Activated T-helper 2 cell treated with anti-CD3 and anti-CD28 coated beads, Interferon-gamma antibody, Interleukin-2, Interleukin-4, amounts not matched to agents 10 μg/mL and 5 μg/mL and 100 μg/mL, durations not matched to agents 14 hours and 24 hours and 36 hours (primary cell): ENCODE data around the gene LHX2. TPM values are rescaled to one million over a fixed set of nuclear protein-coding genes. Genes with fewer than 3 reads are reported as not detected.
"Not testable (repeated sequence)": the region's sequence is repeated elsewhere in the genome, so short reads cannot be mapped to it uniquely, and the experiment has no call there.

Experiments used
- DNase-seq: peaks from one replicate; pipeline ENCODE4 v3.0.0; 2021; ENCODE audit warnings: low spot score
- H3K27ac Mint-ChIP-seq: one replicate; pipeline ENCODE4 v1.8.0; 2021; ENCODE audit warnings: mixed read lengths
- H3K27me3 Mint-ChIP-seq: one replicate; pipeline ENCODE4 v1.8.0; 2021; ENCODE audit warnings: low read depth, mixed read lengths
- H3K36me3 Mint-ChIP-seq: one replicate; pipeline ENCODE4 v1.8.0; 2021; ENCODE audit warnings: low read depth, mixed read lengths
- H3K4me1 Mint-ChIP-seq: one replicate; pipeline ENCODE4 v1.8.0; 2021; ENCODE audit warnings: low read depth, mixed read lengths
- H3K4me3 Mint-ChIP-seq: one replicate; pipeline ENCODE4 v1.8.0; 2021; ENCODE audit warnings: low read depth, mild to moderate bottlenecking, moderate library complexity, mixed read lengths
- H3K9me3 Mint-ChIP-seq: one replicate; pipeline ENCODE4 v1.8.0; 2021; ENCODE audit warnings: mixed read lengths
- intact Hi-C: fragments of 100-400 bp; cut with micrococcal nuclease; formaldehyde crosslinking; loops from one replicate; pipeline ENCODE4 v1.15.1; 2023
- total RNA-seq: library from RNA; stranded (reverse); gene quantifications from 2 replicates; pipeline ENCODE4 v1.2.3, GENCODE V29; 2022

Gene LHX2, protein sequence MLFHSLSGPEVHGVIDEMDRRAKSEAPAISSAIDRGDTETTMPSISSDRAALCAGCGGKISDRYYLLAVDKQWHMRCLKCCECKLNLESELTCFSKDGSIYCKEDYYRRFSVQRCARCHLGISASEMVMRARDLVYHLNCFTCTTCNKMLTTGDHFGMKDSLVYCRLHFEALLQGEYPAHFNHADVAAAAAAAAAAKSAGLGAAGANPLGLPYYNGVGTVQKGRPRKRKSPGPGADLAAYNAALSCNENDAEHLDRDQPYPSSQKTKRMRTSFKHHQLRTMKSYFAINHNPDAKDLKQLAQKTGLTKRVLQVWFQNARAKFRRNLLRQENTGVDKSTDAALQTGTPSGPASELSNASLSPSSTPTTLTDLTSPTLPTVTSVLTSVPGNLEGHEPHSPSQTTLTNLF
- not detected in 2 replicates for total RNA-seq

DNA sequence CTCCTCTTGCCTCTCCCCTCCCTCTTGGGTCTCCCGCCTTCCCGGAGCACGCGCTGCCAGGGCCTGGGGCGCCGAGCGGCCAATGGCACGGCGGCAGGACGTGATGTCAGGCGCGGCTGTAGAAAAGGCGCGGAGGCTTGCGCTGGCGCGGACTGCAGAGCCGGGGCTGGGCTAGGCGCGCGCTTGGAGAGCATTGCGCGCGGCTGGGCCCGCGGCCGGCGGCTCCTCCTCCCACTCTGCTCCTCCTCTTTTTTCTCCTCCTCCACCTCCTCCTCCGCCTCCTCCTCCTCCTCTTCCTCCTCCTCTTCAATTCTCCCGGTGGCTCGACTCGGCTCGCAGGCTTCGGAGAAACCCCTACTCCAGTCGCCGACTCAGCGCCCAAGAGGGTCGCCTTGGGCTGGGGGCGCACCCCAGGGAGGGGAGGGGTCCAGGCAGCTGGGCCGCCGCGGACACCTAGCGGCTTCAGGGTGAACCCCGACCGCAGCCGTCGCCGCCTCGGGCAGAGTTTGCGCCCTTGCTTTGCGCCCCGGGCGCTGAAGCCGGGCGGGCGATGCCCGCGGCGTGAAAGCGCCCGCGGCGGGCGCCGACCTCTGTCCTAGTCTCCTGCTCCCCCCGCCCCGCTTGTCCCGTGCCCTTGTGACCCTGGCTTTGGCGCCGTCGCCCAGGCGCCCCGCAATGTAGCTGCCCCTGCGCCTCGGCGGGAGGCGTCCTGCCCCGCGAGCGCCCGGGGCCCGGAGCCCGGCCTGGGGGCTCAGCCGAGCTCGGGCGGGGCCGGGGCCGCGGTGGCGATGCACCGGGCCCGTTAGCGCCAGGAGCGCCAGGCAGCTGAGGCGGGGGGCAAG, at the start of gene LHX2:
Gene LHX2 (plus strand): TSS at position 309 of the 842 bp plus-strand sequence. CDS start 581 bp downstream, outside the sequence.
- H3K27me3 Mint-ChIP-seq = peaks cover 66% of the 10 kb centered on the region
- no peaks in the 10 kb centered on the region for H3K9me3 Mint-ChIP-seq
- peaks cover 3% of the 10 kb centered on the region for H3K36me3 Mint-ChIP-seq
- H3K4me1 Mint-ChIP-seq = no peaks in the 10 kb centered on the region
- intact Hi-C loops = no loop called here
- H3K27ac Mint-ChIP-seq = no peak within 1 kb of the TSS
- DNase-seq = no peak
- H3K4me3 Mint-ChIP-seq = no peak within 1 kb of the TSS

GRCh38 chr9:123964761-123965160, 46.8 kb upstream of the LHX2 start:
- DNase-seq = no peak
- Mint-ChIP-seq H3K4me3 (no peak overlapping the region), H3K36me3 (no peaks in the 10 kb centered on the region), H3K27ac (no peak overlapping the region), H3K27me3 (peaks cover 17% of the 10 kb centered on the region), H3K9me3 (no peaks in the 10 kb centered on the region), H3K4me1 (no peaks in the 10 kb centered on the region)
- intact Hi-C loops = no loop called here

GRCh38 chr9:123965801-123966686, 45.5 kb upstream of the LHX2 start:
- H3K4me3 Mint-ChIP-seq = no peak overlapping the region
- DNase-seq = no peak
- no peaks in the 10 kb centered on the region for H3K36me3 Mint-ChIP-seq
- no peaks in the 10 kb centered on the region for H3K9me3 Mint-ChIP-seq
- H3K4me1 Mint-ChIP-seq = no peaks in the 10 kb centered on the region
- peaks cover 17% of the 10 kb centered on the region for H3K27me3 Mint-ChIP-seq
- H3K27ac Mint-ChIP-seq = no peak overlapping the region
- intact Hi-C loops = no loop called here

DNA sequence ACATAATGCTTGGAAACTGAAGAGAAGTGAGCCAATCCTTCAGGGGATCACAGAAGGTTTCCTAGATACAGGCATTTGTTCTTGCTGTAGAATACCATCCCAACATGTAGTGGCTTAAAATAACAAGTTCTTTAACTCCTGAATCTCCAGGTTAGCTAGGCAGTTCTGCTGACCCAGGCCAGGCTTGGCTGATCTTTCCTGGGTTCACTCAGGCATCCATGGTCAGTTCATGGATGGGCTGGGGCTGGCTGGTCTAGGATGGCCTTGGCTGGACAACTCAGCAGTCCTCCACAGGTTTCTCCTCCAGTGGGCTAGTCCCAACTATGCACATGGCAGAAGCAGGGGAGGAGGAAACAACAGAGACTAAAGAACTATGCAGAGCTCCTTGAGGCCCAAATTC, 44.2 kb upstream of the LHX2 start:
- peaks cover 17% of the 10 kb centered on the region for H3K27me3 Mint-ChIP-seq

DNA sequence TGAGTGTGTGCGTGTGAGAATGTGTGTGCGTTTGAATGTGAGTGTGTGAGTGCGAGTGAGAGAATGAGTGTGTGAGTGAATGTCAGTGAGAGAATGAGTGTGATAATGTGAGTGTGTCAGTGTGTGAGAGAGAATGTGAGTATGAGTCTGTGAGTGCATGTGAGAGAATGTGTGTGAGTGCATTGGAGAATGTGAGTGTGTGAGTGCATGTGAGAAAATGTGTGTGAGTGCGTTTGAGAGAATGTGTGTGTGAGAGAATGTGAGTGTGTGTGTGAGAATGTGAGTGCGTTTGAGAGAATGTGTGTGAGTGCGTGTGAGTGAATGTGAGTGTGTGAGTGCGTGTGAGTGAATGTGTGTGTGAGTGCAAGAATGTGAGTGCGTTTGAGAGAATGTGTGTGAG, 39.0 kb upstream of the LHX2 start:
- Mint-ChIP-seq H3K9me3 (no peaks in the 10 kb centered on the region), H3K36me3 (no peaks in the 10 kb centered on the region), H3K27me3 (no peaks in the 10 kb centered on the region), H3K27ac (no peak overlapping the region), H3K4me3 (no peak overlapping the region), H3K4me1 (no peaks in the 10 kb centered on the region)
- no peak for DNase-seq
- intact Hi-C loops = no loop called here

More for the DNA sequence above, 44.2 kb upstream of the LHX2 start:
- H3K4me1 Mint-ChIP-seq = no peaks in the 10 kb centered on the region
- H3K4me3 Mint-ChIP-seq = no peak overlapping the region
- no peaks in the 10 kb centered on the region for H3K36me3 Mint-ChIP-seq
- intact Hi-C loops = no loop called here
- no peaks in the 10 kb centered on the region for H3K9me3 Mint-ChIP-seq
- no peak for DNase-seq
- no peak overlapping the region for H3K27ac Mint-ChIP-seq

DNA sequence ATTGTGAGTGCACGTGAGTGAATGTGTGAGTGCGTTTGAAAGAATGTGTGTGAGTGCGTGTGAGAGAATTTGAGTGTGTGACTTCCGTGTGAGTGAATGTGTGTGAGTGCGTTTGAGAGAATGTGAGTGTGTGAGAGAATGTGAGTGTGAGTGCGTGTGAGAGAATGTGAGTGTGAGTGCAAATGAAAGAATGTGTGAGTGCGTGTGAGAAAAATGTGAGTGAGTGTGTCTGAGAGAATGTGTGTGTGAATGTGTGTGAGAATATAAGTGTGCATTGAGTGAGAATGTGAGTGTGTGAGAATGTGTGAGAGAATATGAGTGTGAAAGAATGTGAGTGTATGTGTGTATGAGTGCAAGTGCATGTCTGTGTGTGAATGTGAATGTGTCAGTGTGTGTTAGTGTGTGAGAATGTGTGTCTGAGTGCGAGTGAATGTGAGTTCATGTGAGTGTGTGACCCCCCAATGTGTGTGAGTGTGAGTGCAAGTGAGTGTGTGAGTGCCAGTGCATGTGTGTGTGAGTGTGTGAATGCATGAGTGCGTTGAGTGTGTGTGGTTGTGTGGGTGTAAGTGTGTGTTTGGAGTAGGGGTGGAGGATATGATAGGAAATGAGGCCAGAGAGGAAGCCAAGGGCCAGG, 37.9 kb upstream of the LHX2 start:
- Mint-ChIP-seq H3K9me3 (no peaks in the 10 kb centered on the region), H3K27me3 (no peaks in the 10 kb centered on the region), H3K4me1 (no peaks in the 10 kb centered on the region), H3K27ac (no peak overlapping the region), H3K4me3 (no peak overlapping the region), H3K36me3 (no peaks in the 10 kb centered on the region)
- intact Hi-C loops = loop anchor here (2.0 kb wide), 1 partner anchor 15 kb away; no protein-coding TSS in a partner anchor
- DNase-seq = no peak

DNA sequence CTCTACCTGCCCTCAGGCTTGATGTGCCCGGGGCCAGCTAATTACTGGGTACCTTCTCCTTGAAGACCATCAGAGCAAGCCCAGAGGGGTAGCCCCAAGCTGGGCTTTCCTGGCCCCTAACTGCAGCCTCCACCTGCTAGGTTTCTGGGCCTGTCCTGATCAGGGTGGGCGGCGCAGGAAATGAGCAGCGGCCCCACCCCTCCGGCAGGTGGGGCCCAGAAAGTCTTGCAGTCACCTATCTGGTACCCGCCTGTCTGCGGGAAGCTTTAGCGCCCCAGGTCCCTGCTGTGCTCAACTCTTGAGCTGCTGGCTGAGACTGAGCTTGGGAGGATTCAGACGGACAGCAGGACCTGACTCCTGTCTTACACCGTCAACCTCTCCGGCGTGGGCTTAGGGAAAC, 37.1 kb upstream of the LHX2 start:
- Mint-ChIP-seq H3K4me1 (no peaks in the 10 kb centered on the region), H3K36me3 (no peaks in the 10 kb centered on the region), H3K27me3 (peaks cover 7% of the 10 kb centered on the region), H3K27ac (no peak overlapping the region), H3K4me3 (no peak overlapping the region), H3K9me3 (no peaks in the 10 kb centered on the region)
- DNase-seq = no peak
- intact Hi-C loops = loop anchor here (2.0 kb wide), 1 partner anchor 14 kb away; no protein-coding TSS in a partner anchor

DNA sequence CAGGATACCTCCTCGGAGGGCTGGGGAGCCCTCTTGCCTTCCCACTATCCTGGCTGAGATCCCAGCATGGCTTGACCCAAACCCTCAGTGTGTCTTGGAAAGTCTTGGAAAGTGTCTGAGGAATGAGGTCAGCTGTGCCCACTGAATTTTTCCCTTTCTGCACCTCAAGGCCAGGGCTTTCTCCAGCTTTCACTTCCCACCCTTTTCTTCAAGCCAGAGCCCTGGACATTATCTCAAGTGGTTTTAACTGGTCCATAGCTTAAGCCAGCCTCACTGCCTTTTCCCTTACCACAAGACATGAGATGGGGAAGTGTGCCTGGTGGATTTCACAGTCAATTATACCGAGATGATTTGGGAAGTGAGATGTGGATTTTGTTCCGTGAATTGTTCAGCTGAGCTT, 35.7 kb upstream of the LHX2 start:
- H3K4me3 Mint-ChIP-seq = no peak overlapping the region

GRCh38 chr9:123976579-123976978, 35.0 kb upstream of the LHX2 start:
- H3K36me3 Mint-ChIP-seq, H3K4me1 Mint-ChIP-seq, H3K4me3 Mint-ChIP-seq, H3K9me3 Mint-ChIP-seq, intact Hi-C loops, DNase-seq, H3K27ac Mint-ChIP-seq: not testable (repeated sequence)
- peaks cover 13% of the 10 kb centered on the region for H3K27me3 Mint-ChIP-seq

More for the DNA sequence above, 35.7 kb upstream of the LHX2 start:
- DNase-seq = no peak
- H3K9me3 Mint-ChIP-seq = no peaks in the 10 kb centered on the region
- no peak overlapping the region for H3K27ac Mint-ChIP-seq
- intact Hi-C loops = loop anchor here (2.0 kb wide), 1 partner anchor 13 kb away; no protein-coding TSS in a partner anchor
- no peaks in the 10 kb centered on the region for H3K4me1 Mint-ChIP-seq
- H3K36me3 Mint-ChIP-seq = no peaks in the 10 kb centered on the region
- peaks cover 8% of the 10 kb centered on the region for H3K27me3 Mint-ChIP-seq

GRCh38 chr9:123978981-123979380, 32.6 kb upstream of the LHX2 start:
- H3K36me3 Mint-ChIP-seq = no peaks in the 10 kb centered on the region
- H3K27me3 Mint-ChIP-seq = peaks cover 13% of the 10 kb centered on the region
- no peaks in the 10 kb centered on the region for H3K9me3 Mint-ChIP-seq
- intact Hi-C loops = no loop called here
- no peak for DNase-seq
- H3K4me3 Mint-ChIP-seq = no peak overlapping the region
- no peak overlapping the region for H3K27ac Mint-ChIP-seq
- no peaks in the 10 kb centered on the region for H3K4me1 Mint-ChIP-seq

GRCh38 chr9:123982535-123982934, 29.0 kb upstream of the LHX2 start:
- Mint-ChIP-seq H3K36me3 (no peaks in the 10 kb centered on the region), H3K9me3 (no peaks in the 10 kb centered on the region), H3K27me3 (peaks cover 21% of the 10 kb centered on the region), H3K27ac (no peak overlapping the region), H3K4me1 (no peaks in the 10 kb centered on the region), H3K4me3 (no peak overlapping the region)
- intact Hi-C loops = no loop called here
- no peak for DNase-seq

GRCh38 chr9:123983047-123983446, 28.5 kb upstream of the LHX2 start:
- Mint-ChIP-seq H3K4me3 (no peak overlapping the region), H3K36me3 (no peaks in the 10 kb centered on the region), H3K27me3 (peaks cover 21% of the 10 kb centered on the region), H3K9me3 (no peaks in the 10 kb centered on the region), H3K27ac (no peak overlapping the region), H3K4me1 (no peaks in the 10 kb centered on the region)
- no peak for DNase-seq
- intact Hi-C loops = no loop called here
